SU-DHL-6 (cell line): Measurements from ENCODE around the gene PRAMEF4.
"Not testable (repeated sequence)": the region's sequence is repeated elsewhere in the genome, so short reads cannot be mapped to it uniquely, and the experiment has no call there.

Source experiments
- CTCF ChIP-seq: fragments of 200-600 bp; sonication (generic); IDR thresholded peaks from one replicate; pipeline ENCODE4 v1.5.1; 2017; ENCODE audit warnings: antibody characterized with exemption, mild to moderate bottlenecking, low read length, moderate library complexity; ENCODE audit not compliant: insufficient read depth, poor library complexity, severe bottlenecking
- EZH2phosphoT487 ChIP-seq: fragments of 200-600 bp; sonication (generic), shearing (Covaris generic); conservative IDR thresholded peaks from 2 replicates; pipeline ENCODE4 v1.6.1; 2018; ENCODE audit warnings: mild to moderate bottlenecking, antibody characterized with exemption, low read length, moderate library complexity, mixed read lengths

GRCh38 chr1:12886101-12886500 is at the start of gene PRAMEF4:
- TF ChIP-seq CTCF, EZH2phosphoT487: not testable (repeated sequence)
